ENCODE data around the gene SAMD1.

DNA sequence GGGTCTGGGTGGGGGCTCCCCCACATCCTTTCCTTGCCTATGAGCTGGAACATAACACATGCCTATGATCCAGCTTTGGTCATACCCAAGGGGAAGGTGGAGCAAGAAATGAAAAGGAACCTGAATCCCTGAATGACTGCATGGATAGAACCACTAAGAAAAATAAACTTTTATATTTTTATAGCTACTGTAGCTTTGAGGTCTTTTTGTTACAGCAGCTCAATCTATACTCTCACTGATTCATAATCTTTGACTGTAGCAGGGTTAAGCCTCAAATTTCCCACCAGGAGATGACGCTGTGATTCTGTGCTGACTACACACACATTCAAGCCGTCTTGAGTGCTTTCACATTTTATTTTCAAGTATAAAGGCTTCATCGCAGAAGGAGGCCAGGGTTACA, 37.5 kb downstream of the SAMD1 start:
- TF ChIP-seq CTCF (IDR thresholded peaks at IDR 0.05 in 8 of 11, conservative IDR thresholded peaks at IDR 0.05 in 3 of 11) (no peak), POLR2AphosphoS5 (IDR thresholded peaks at IDR 0.05) (no peak)
